ENCODE data around the gene BMX. TPM values are rescaled to one million over a fixed set of nuclear protein-coding genes. Genes with fewer than 3 reads are reported as not detected.

BMX gene
- total and polyA plus RNA-seq, 10 of the 15 experiments (the other 5 are each of a cell fraction or from before 2014, with no cell fraction given): not detected

- Histone ChIP-seq H3K4me1 (ENCODE audit: control insufficient read depth, insufficient read depth, low read length) (no peaks in the 10 kb centered on the region), H3K9me3 (replicated peaks; ENCODE audit: control insufficient read depth, insufficient read depth, low read length) (no peaks in the 10 kb centered on the region), H3K4me2 (ENCODE audit: control insufficient read depth, insufficient read depth) (no peak overlapping the region), H2AFZ (ENCODE audit: control insufficient read depth, low read depth, low read length) (no peak overlapping the region), H3K27ac (ENCODE audit: control insufficient read depth, insufficient read depth) (no peak overlapping the region), H3K36me3 (ENCODE audit: control insufficient read depth in 2 of 2, insufficient read depth in 2 of 2, low read length in 1 of 2) (no peaks in the 10 kb centered on the region), H4K20me1 (ENCODE audit: control insufficient read depth, insufficient read depth) (no peaks in the 10 kb centered on the region), H3K79me2 (ENCODE audit: control insufficient read depth, insufficient read depth, low read length) (no peaks in the 10 kb centered on the region), H3K4me3 (no peak overlapping the region), H3K9ac (ENCODE audit: control insufficient read depth, insufficient read depth, low read length) (no peak overlapping the region), H3K27me3 (replicated peaks in 1 of 2; ENCODE audit: control insufficient read depth in 2 of 2, insufficient read depth in 2 of 2, low read length in 1 of 2) (no peaks in the 10 kb centered on the region; a peak in 2 of 4 replicates)
- ATAC-seq (no peak), DNase-seq (ENCODE audit: low read depth, low spot score) (no peak), FAIRE-seq (no peak)
- POLR2A ChIA-PET: no interaction called here
- intact Hi-C loops (cut with micrococcal nuclease; ENCODE audit: unreplicated experiment) (no loop called here), in situ Hi-C loops (cut with MboI) (no loop called here)
- SMC1A ChIA-PET (ENCODE audit: uncharacterized antibody, unreplicated experiment): no interaction called here
- CTCF ChIA-PET: no interaction called here
- BruUV-seq (replicated peaks): no TSS peak
- TF ChIP-seq SREBF2 (IDR thresholded peaks at IDR 0.05; ENCODE audit: low read length) (no peak), ZBTB4 (CRISPR knock-in tag; IDR thresholded peaks at IDR 0.05) (no peak), ESRRA (IDR thresholded peaks at IDR 0.05; ENCODE audit: low read length) (no peak), ZBED1 (IDR thresholded peaks at IDR 0.05; ENCODE audit: borderline replicate concordance) (no peak), MYB (IDR thresholded peaks at IDR 0.05; ENCODE audit: borderline replicate concordance, low read depth, low read length) (no peak), YY1 (IDR thresholded peaks at IDR 0.05; ENCODE audit: low read depth, low read length) (no peak), HDGF (IDR thresholded peaks at IDR 0.05) (no peak), MEF2B (IDR thresholded peaks at IDR 0.05; ENCODE audit: partially characterized antibody, poor library complexity, severe bottlenecking) (no peak), POLR2AphosphoS5 (IDR thresholded peaks at IDR 0.05; ENCODE audit: low read length) (no peak), EGR1 (IDR thresholded peaks at IDR 0.05; ENCODE audit: borderline replicate concordance in 1 of 2, low read depth in 2 of 2, low read length in 2 of 2) (no peak), SUPT20H (IDR thresholded peaks at IDR 0.05; ENCODE audit: borderline replicate concordance, control insufficient read depth, low read depth, low read length) (no peak), CREB1 (IDR thresholded peaks at IDR 0.05; ENCODE audit: low read depth) (no peak)
- TF ChIP-seq, protein P1, sequence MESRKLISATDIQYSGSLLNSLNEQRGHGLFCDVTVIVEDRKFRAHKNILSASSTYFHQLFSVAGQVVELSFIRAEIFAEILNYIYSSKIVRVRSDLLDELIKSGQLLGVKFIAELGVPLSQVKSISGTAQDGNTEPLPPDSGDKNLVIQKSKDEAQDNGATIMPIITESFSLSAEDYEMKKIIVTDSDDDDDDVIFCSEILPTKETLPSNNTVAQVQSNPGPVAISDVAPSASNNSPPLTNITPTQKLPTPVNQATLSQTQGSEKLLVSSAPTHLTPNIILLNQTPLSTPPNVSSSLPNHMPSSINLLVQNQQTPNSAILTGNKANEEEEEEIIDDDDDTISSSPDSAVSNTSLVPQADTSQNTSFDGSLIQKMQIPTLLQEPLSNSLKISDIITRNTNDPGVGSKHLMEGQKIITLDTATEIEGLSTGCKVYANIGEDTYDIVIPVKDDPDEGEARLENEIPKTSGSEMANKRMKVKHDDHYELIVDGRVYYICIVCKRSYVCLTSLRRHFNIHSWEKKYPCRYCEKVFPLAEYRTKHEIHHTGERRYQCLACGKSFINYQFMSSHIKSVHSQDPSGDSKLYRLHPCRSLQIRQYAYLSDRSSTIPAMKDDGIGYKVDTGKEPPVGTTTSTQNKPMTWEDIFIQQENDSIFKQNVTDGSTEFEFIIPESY (IDR thresholded peaks at IDR 0.05): no peak
- RAD21 ChIA-PET (ENCODE audit: unreplicated experiment): no interaction called here
These were observed 99.4 kb downstream of the BMX start for GRCh38 chrX:15600049-15600448.
